Measurements from ENCODE around the gene NR2E1.

The NR2E1 gene

GRCh38 chr6:108187519-108187918, 21.7 kb downstream of the NR2E1 start:
- no peak for DNase-seq
- no peaks in the 10 kb centered on the region for H3K36me3 ChIP-seq
- no peaks in the 10 kb centered on the region for H3K27me3 ChIP-seq (ENCODE audit: insufficient read depth, low read depth, severe bottlenecking)
- no peak overlapping the region for H3K4me3 ChIP-seq (ENCODE audit: low read depth, low read length)
- no peak overlapping the region for H3K27ac ChIP-seq
- no peaks in the 10 kb centered on the region for H3K9me3 ChIP-seq (ENCODE audit: severe bottlenecking)
- TF ChIP-seq, protein P1, sequence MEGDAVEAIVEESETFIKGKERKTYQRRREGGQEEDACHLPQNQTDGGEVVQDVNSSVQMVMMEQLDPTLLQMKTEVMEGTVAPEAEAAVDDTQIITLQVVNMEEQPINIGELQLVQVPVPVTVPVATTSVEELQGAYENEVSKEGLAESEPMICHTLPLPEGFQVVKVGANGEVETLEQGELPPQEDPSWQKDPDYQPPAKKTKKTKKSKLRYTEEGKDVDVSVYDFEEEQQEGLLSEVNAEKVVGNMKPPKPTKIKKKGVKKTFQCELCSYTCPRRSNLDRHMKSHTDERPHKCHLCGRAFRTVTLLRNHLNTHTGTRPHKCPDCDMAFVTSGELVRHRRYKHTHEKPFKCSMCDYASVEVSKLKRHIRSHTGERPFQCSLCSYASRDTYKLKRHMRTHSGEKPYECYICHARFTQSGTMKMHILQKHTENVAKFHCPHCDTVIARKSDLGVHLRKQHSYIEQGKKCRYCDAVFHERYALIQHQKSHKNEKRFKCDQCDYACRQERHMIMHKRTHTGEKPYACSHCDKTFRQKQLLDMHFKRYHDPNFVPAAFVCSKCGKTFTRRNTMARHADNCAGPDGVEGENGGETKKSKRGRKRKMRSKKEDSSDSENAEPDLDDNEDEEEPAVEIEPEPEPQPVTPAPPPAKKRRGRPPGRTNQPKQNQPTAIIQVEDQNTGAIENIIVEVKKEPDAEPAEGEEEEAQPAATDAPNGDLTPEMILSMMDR (IDR thresholded peaks at IDR 0.05; ENCODE audit: low read depth, low read length): no peak

DNA sequence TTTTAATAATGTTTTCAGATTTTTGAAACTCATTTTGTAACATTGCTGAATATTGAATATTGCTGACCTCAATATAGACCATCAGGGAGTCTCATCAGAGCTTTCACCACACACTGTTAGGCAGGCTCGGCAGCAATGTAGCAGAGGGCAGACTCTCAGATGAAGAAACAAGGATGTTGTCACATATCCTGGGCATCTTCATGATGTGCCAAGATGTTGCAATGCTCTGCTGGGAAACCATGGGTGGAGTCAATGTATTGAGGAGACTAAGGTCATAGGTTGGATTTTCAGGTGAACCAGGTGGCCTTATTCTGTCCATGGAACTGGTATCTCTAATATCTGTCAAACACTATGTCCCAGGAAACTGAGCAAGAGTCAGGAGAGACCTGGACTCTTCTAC, 27.3 kb downstream of the NR2E1 start:
- Histone ChIP-seq H3K27ac (no peak overlapping the region), H3K36me3 (no peaks in the 10 kb centered on the region)
- TF ChIP-seq, protein P1 (IDR thresholded peaks at IDR 0.05; ENCODE audit: low read depth, low read length): no peak

DNA sequence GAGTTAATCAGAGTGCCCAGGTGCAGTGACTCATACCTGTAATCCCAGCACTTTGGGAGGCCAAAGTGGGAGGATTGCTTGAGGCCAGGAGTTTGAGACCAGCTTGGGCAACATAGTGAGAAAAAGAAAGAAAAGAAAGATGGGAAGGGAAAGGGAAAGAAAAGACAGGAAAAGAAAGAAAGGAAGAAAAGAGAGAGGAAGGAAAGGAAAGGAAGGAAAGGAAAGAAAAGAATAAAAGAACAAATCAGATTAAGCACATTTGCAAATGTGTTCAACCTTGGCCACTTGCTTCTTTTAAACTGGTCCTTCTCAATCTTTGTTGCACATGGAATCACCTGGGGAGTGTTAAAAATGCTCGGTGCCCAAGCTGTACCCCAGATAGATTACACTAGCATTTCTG, 28.0 kb downstream of the NR2E1 start:
- Histone ChIP-seq H3K9me3 (ENCODE audit: severe bottlenecking) (no peaks in the 10 kb centered on the region), H3K27me3 (ENCODE audit: insufficient read depth, low read depth, severe bottlenecking) (no peaks in the 10 kb centered on the region), H3K4me3 (ENCODE audit: low read depth, low read length) (no peak overlapping the region), H3K27ac (no peak overlapping the region), H3K36me3 (no peaks in the 10 kb centered on the region)
- DNase-seq: no peak
- TF ChIP-seq, protein P1 (IDR thresholded peaks at IDR 0.05; ENCODE audit: low read depth, low read length): no peak

More for the DNA sequence above, 27.3 kb downstream of the NR2E1 start:
- no peak for DNase-seq
- H3K9me3 ChIP-seq (ENCODE audit: severe bottlenecking): no peaks in the 10 kb centered on the region
- H3K4me3 ChIP-seq (ENCODE audit: low read depth, low read length): no peak overlapping the region
- H3K27me3 ChIP-seq (ENCODE audit: insufficient read depth, low read depth, severe bottlenecking): no peaks in the 10 kb centered on the region

DNA sequence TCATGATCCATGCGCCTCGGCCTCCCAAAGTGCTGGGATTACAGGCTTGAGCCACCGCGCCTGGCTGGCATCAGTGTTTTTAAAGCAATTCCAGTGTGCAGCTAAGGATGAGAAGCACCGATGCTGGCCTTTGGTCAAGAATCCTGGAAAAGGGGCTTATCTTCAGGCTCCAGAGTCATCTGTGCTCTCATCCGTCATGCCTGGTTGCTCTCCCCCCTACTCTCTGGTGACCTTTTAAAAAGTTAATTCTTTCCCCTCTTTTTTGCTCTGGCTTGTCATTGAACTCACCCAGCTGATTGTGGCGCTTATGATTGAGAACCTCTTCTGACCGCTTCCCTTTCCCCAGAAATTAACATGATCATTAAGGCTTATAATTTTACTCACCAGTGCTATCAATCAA, 28.7 kb downstream of the NR2E1 start:
- no peak overlapping the region for H3K27ac ChIP-seq
- no peaks in the 10 kb centered on the region for H3K27me3 ChIP-seq (ENCODE audit: insufficient read depth, low read depth, severe bottlenecking)
- no peak overlapping the region for H3K4me3 ChIP-seq (ENCODE audit: low read depth, low read length)
- TF ChIP-seq, protein P1 (IDR thresholded peaks at IDR 0.05; ENCODE audit: low read depth, low read length): no peak
- no peaks in the 10 kb centered on the region for H3K9me3 ChIP-seq (ENCODE audit: severe bottlenecking)
- peak; percentile 55 for DNase-seq
- H3K36me3 ChIP-seq: no peaks in the 10 kb centered on the region

- Histone ChIP-seq H3K36me3 (no peaks in the 10 kb centered on the region), H3K4me3 (ENCODE audit: low read depth, low read length) (no peak overlapping the region), H3K27ac (no peak overlapping the region), H3K9me3 (ENCODE audit: severe bottlenecking) (no peaks in the 10 kb centered on the region), H3K27me3 (ENCODE audit: insufficient read depth, low read depth, severe bottlenecking) (no peaks in the 10 kb centered on the region)
- DNase-seq: no peak
- TF ChIP-seq, protein P1 (IDR thresholded peaks at IDR 0.05; ENCODE audit: low read depth, low read length): no peak
These were observed 29.4 kb downstream of the NR2E1 start for GRCh38 chr6:108195209-108195608.

- DNase-seq: no peak
- TF ChIP-seq, protein P1 (IDR thresholded peaks at IDR 0.05; ENCODE audit: low read depth, low read length): no peak
- Histone ChIP-seq H3K9me3 (ENCODE audit: severe bottlenecking) (no peaks in the 10 kb centered on the region), H3K4me3 (ENCODE audit: low read depth, low read length) (no peak overlapping the region), H3K27ac (no peak overlapping the region), H3K36me3 (no peaks in the 10 kb centered on the region), H3K27me3 (ENCODE audit: insufficient read depth, low read depth, severe bottlenecking) (no peaks in the 10 kb centered on the region)
These were observed 33.1 kb downstream of the NR2E1 start for GRCh38 chr6:108198761-108199498.
